HG03469 (cell line): ENCODE data around the gene PECR.
"Not testable (repeated sequence)": the region's sequence is repeated elsewhere in the genome, so short reads cannot be mapped to it uniquely, and the experiment has no call there.

Experiments
- ATAC-seq: cut with Tn5 transposase; IDR thresholded peaks from one replicate; pipeline ENCODE4 v1.9.1; 2021; ENCODE audit warnings: mild to moderate bottlenecking, moderate library complexity, moderate number of reproducible peaks; ENCODE audit not compliant: unreplicated experiment

Gene PECR

DNA sequence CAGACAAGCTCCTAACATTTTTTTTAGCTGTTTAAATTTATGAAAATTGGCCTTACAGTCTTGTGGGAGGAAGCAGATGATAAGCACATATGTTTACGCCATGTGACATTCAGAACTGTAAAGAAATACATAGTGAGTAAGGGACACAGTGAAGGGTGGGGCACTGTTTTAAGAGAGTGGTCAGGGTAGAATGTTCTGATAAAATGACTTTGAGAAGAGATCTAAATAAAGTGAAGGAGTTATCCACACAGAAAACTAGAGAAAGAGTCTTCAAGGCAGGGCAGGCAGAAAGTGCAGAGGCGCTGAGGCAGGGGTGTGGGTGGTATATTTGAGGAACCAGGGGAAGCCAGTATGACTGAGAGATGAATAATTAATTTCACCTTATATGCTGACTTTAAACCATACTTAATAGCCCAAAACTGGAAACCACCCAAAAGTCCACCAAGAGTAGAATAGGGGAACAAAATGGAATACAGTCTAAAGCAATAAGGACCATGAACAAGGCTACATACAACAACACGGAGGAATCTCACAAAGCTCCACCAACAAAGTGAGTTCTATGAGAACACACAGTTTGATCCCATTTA is 76.8 kb downstream of the PECR start:
- ATAC-seq = no peak

DNA sequence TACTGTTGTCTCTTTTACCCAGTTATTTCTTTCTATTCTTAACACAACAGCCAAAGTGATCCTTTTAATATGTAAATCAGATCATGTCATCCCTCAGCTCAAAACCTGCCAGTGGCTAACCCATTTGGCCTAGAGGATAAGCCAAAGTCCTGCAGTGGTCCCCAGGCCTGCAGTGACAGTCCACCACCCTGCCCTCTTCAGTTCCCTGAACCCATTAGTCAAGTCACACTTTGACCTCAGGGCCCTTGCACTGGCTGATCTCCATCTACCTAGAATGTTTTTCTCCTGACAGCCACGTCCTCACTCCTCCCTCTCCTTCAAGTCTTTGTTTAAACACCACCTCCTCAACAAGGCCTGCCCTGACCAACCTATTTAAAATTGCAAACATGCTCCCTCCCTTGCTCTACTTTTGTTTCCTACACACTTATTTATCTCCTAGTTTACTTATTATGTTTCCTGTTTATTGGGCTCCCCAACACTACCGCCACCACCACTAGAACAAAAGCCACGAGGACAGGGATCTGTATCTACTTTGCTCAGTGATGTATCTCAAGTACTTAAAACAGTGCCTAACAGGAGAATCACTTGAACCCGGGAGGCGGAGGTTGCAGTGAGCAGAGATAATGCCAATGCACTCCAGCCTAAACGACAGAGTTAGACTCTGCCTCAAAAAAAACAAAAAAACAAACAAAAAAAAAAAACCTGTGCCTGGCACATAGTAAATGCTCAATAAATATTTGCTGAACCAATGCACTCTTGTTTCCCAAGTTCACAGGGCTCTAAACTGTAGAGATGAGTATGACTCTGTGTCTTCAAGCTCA is 77.5 kb downstream of the PECR start:
- no peak for ATAC-seq

DNA sequence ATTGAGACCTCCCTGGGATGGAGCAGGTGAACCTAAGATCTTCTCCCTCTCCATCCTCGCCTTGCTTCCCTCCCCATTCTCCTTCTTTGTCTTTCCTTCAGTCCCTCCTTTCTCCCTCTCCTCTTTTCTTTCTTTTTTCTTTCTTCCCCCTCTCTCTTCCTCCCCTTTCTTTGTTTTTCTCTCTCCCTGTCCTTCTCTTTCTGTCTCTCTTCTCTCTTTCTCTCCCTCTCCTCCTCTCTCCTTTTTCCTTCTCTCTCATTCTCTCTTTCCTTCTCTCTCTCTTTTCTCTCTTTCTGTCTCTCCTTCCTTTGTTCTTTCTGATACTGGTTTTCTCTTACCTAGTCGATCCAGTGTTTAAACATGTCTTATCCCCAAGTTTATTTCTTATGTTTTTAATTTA is 78.9 kb downstream of the PECR start:
- no peak for ATAC-seq

DNA sequence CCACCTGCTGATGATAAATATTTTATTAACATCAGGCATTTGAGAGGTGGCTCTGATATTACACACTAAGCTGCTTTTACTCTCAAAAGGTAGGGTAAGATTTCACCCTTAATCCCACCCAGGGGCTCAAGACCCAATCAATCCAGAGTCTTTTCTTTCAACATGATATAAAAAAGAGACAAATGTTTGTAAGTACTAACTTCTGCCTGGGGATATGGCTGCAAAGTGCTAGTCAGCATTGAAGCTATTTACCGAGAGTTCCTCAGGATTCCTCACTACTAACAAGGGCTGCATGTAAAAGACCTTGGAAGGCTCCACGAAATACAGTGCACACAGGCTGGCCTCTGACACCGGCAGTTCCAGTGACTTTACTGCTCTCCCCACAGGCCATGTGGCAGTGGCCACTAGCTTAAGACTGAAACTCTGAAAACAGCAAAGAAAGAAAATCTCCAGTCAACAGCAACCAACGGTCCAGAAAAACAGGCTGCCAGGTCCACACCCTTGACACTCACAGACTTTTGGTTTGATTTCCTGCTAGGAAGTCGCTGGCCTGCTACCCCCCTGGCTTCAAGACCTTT is 79.4 kb downstream of the PECR start:
- ATAC-seq = no peak

DNA sequence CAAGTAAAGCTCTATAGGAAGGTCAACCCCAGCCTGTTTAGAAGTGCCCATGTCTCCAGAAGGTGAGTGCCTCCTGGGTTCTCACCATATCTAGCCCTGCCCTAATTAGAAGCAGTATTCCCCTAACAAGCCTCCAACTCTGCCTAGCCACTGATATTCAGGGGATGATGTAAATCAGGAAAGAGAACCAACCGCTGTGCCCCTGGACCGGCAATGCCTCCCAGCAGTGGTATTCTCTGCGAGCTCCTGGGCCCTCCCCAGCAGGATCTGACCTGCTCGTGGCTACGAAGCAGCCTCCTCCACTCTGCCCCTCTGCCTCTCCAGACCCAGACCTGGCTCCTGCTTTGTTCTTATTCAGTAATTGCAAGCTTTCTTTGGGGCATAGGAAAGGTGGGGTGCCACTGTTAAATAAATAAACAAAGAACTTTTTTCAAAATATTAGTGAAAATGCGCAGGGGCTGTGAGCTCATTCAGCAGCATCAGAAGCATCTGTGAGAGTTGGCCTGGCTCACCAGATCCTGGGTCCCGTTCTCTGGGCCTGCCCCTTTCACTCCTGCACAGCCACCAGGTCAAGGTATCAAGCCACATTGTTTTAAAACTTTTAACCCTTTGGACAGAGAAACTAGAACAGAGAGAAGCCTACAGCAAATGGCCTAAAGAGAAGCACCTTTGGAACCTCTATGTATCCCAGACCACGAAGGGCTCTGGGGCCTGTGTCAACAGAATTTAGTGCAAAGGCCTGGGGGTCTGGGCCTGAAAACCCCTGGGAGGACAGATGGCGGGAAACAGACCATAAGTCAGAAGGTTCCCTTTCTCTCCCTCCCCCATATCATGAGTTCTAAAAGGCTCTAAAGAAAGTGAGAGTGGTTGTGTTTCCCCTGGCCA is 80.2 kb downstream of the PECR start:
- ATAC-seq = no peak

DNA sequence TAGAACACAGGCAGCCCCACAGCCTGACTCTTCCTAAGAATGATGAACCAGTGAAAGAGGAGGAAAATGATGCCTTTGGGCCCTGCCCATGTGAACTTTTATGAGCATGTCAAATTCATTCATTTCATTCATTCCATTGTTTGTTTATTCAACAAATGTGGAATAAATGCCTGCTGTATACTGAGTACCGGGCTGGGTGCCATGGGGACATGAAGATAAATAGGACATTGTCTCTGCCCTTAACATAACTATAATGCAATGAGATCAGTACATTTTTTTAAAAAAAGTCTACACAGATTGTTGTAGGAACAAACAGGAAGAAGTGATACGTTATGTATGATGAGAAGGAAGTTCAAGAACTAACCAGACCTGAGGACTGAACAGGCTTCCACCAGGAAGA is 83.0 kb downstream of the PECR start:
- no peak for ATAC-seq

DNA sequence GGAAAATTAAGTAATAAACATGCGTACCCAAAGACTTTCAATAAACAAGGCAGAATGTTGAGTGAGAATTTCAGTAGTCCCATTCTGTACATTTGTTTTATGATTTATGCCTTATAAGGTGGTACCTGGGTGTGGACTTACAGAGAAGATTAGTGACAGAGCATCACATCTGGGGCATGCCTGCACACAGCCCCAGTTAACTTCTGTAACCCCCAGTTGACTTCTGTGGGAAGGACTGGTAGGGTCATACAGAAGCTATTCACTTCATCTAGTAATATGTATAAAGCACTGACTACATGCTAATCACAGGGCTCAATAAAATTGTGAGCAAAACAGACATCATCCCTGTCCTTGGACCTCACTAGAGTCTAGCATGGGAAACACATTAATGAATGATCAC is 84.4 kb downstream of the PECR start:
- ATAC-seq = no peak

DNA sequence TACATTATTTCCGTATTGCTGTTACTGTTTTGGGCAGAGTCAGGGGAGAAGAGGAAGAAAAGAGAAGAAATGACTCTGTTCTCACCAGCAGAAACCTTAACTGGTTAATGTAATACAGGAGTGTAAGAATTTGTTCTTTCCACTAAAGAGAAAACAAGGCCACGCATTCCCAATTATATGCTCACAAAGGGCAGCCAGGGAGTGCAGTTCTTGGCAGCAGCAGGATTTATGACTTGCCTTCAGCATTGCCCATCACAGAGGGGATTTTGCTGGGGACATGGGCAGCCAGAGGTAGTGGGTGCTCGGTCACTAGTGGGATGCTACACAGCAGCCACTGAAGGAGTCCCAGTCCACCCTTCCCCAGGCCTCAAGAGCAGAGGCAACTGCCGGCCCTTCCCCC is 86.7 kb downstream of the PECR start:
- ATAC-seq = no peak

DNA sequence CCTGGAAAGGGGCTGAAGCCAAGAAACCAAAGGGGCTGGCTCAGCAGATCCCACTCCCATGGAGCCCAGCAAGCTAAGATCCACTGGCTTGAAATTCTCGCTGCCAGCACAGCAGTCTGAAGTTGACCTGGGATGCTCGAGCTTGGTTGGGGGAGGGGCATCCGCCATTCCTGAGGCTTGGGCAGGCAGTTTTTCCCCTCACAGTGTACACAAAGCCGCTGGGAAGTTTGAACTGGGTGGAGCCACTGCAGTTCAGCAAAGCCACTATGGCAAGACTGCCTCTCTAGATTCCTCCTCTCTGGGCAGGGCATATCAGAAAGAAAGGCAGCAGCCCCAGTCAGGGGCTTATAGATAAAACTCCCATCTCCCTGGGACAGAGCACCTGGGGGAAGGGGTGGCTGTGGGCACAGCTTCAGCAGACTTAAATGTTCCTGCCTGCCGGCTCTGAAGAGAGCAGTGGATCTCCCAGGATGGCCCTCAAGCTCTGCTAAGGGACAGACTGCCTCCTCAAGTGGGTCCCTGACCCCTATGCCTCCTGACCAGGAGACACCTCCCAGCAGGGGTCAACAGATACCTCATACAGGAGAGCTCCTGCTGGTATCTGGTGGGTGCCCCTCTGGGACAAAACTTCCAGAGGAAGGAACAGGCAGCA is 92.9 kb downstream of the PECR start:
- not testable (repeated sequence) for ATAC-seq
